A673 (cell line): ENCODE data around the gene LRRK1. TPM values are rescaled to one million over a fixed set of nuclear protein-coding genes. Genes with fewer than 3 reads are reported as not detected.

Source experiments
- BruUV-seq: library from RNA; stranded (reverse); fragments of 400-500 nt; replicated peaks from 2 replicates; lab custom pipeline; 2021; lab: Mats Ljungman, UMichigan
- CTCF ChIA-PET: fragments of 300-600 bp; sonication (Branson Sonifier 250); formaldehyde crosslinking; loops from one replicate; lab custom pipeline; 2022; ENCODE audit warnings: antibody characterized with exemption; lab: Charles Lee
- POLR2A ChIA-PET: fragments of 300-600 bp; sonication (Branson Sonifier 250); formaldehyde crosslinking; loops from one replicate; lab custom pipeline; 2022; ENCODE audit warnings: antibody characterized with exemption; ENCODE audit not compliant: low non-redundant PET; lab: Charles Lee
- DNase-seq: peaks from one replicate; pipeline ENCODE4 v3.0.0-alpha.2; 2015; ENCODE audit warnings: low spot score
- H3K27ac ChIP-seq: fragments of 200-600 bp; sonication (generic); 2 replicates; pipeline ENCODE4 v1.5.1; 2016; ENCODE audit warnings: mixed run types, low read depth, mild to moderate bottlenecking, mixed read lengths, antibody characterized with exemption, low read length; ENCODE audit not compliant: poor library complexity, severe bottlenecking
- H3K27me3 ChIP-seq: fragments of 200-600 bp; sonication (generic); replicated peaks from 2 replicates; pipeline ENCODE4 v1.6.1; 2017; ENCODE audit warnings: mixed run types, low read depth, mild to moderate bottlenecking, mixed read lengths, antibody characterized with exemption, low read length; ENCODE audit not compliant: insufficient read depth, poor library complexity
- H3K36me3 ChIP-seq: fragments of 200-600 bp; sonication (generic); 2 replicates; pipeline ENCODE4 v1.6.1; 2016; ENCODE audit warnings: mixed run types, mild to moderate bottlenecking, mixed read lengths, antibody characterized with exemption, low read length; ENCODE audit not compliant: insufficient read depth, poor library complexity, severe bottlenecking
- H3K4me1 ChIP-seq: fragments of 200-600 bp; sonication (generic); 2 replicates; pipeline ENCODE4 v1.6.1; 2017; ENCODE audit warnings: mixed run types, mild to moderate bottlenecking, mixed read lengths, antibody characterized with exemption, low read length; ENCODE audit not compliant: insufficient read depth, poor library complexity, severe bottlenecking
- H3K4me3 ChIP-seq: fragments of 200-600 bp; sonication (generic); 2 replicates; pipeline ENCODE4 v1.5.1; 2016; ENCODE audit warnings: low read depth, mixed run types, mild to moderate bottlenecking, mixed read lengths, low read length; ENCODE audit not compliant: poor library complexity, severe bottlenecking
- H3K9me3 ChIP-seq: fragments of 200-600 bp; sonication (generic); 2 replicates; pipeline ENCODE4 v1.6.1; 2016; ENCODE audit warnings: mixed run types, low read depth, mild to moderate bottlenecking, mixed read lengths, antibody characterized with exemption, low read length; ENCODE audit not compliant: poor library complexity, severe bottlenecking
- CTCF ChIP-seq: fragments of 300-800, 200-600 bp; sonication (generic); conservative IDR thresholded peaks from 2 replicates; pipeline ENCODE4 v1.5.1; 2017; ENCODE audit warnings: low read depth, mild to moderate bottlenecking, antibody characterized with exemption, low read length, moderate library complexity, mixed read lengths
- EZH2 ChIP-seq: fragments of 200-600 bp; sonication (generic); IDR thresholded peaks from 2 replicates; pipeline ENCODE4 v1.6.1; 2017; ENCODE audit warnings: borderline replicate concordance, low read depth, mild to moderate bottlenecking, mixed read lengths, antibody characterized with exemption, low read length; ENCODE audit not compliant: poor library complexity, severe bottlenecking
- intact Hi-C: fragments of 100-400 bp; cut with micrococcal nuclease; formaldehyde crosslinking; loops from one replicate; pipeline ENCODE4 v1.10.0; 2022; ENCODE audit not compliant: unreplicated experiment
- total RNA-seq: library from RNA; stranded (reverse); gene quantifications from 2 replicates; pipeline ENCODE4 v1.2.3, GENCODE V29; 2021

Gene LRRK1
- total RNA-seq, 1 experiment from 2014 or later: 7.7 TPM

- TF ChIP-seq EZH2 (no peak), CTCF (no peak)
- H3K4me1 ChIP-seq: peaks cover 9% of the 10 kb centered on the region
- no peaks in the 10 kb centered on the region for H3K9me3 ChIP-seq
- no peak overlapping the region for H3K27ac ChIP-seq
- no peak overlapping the region for H3K4me3 ChIP-seq
- intact Hi-C loops: no loop called here
- POLR2A ChIA-PET: interaction anchor here (0.7 kb wide), 1 partner anchor 68 kb away, joined by 4 read pairs; no protein-coding TSS in a partner anchor
- H3K27me3 ChIP-seq: no peaks in the 10 kb centered on the region
- no TSS peak for BruUV-seq
- CTCF ChIA-PET: interaction anchor here (0.6 kb wide), 1 partner anchor 68 kb away, joined by 5 read pairs; no protein-coding TSS in a partner anchor
- no peaks in the 10 kb centered on the region for H3K36me3 ChIP-seq
- DNase-seq: no peak
These were observed 25.8 kb downstream of the LRRK1 start for GRCh38 chr15:100944986-100945385.

GRCh38 chr15:100947760-100948429, 28.7 kb downstream of the LRRK1 start:
- no peak for TF ChIP-seq EZH2
- no peak for TF ChIP-seq CTCF
- ChIA-PET CTCF (no interaction called here), POLR2A (no interaction called here)
- intact Hi-C loops: no loop called here
- Histone ChIP-seq H3K4me3 (no peak overlapping the region), H3K27me3 (no peaks in the 10 kb centered on the region), H3K36me3 (no peaks in the 10 kb centered on the region), H3K27ac (no peak overlapping the region), H3K4me1 (peaks cover 6% of the 10 kb centered on the region), H3K9me3 (no peaks in the 10 kb centered on the region)
- DNase-seq: no peak
- no TSS peak for BruUV-seq

- Histone ChIP-seq H3K4me3 (no peak overlapping the region), H3K27ac (no peak overlapping the region), H3K9me3 (no peaks in the 10 kb centered on the region), H3K4me1 (peaks cover 1% of the 10 kb centered on the region), H3K36me3 (no peaks in the 10 kb centered on the region), H3K27me3 (no peaks in the 10 kb centered on the region)
- TF ChIP-seq CTCF (no peak), EZH2 (no peak)
- BruUV-seq: no TSS peak
- DNase-seq: no peak
- intact Hi-C loops: no loop called here
- POLR2A ChIA-PET: no interaction called here
- CTCF ChIA-PET: no interaction called here
These were observed 29.2 kb downstream of the LRRK1 start for GRCh38 chr15:100948430-100948762.
